Stimulated activated CD4-positive, alpha-beta T cell treated with anti-CD3 and anti-CD28 coated beads, Interleukin-4, amount 100 ng/mL, for 4 hours (primary cell): ENCODE data around the gene COL20A1.

Experiments used
- DNase-seq, 2 experiments: peaks; one replicate each; pipeline ENCODE4 v3.0.0-alpha.2; 2020

Gene COL20A1

GRCh38 chr20:63380346-63380870, 87.4 kb downstream of the COL20A1 start:
- DNase-seq = no peak

GRCh38 chr20:63381781-63382431, 88.9 kb downstream of the COL20A1 start:
- DNase-seq = peak; percentile 6 to 38

GRCh38 chr20:63382551-63383300, 89.7 kb downstream of the COL20A1 start:
- no peak for DNase-seq

GRCh38 chr20:63383556-63383955, 90.6 kb downstream of the COL20A1 start:
- no peak for DNase-seq

GRCh38 chr20:63384336-63384735, 91.3 kb downstream of the COL20A1 start:
- DNase-seq = no peak
